ENCODE results near the gene IMPG2. TPM values are rescaled to one million over a fixed set of nuclear protein-coding genes. Genes with fewer than 3 reads are reported as not detected.

Gene IMPG2
- total RNA-seq, 1 experiment from 2014 or later: 0.04 TPM

GRCh38 chr3:101273156-101273555 lies 47.2 kb downstream of the IMPG2 start:
- Histone ChIP-seq H2BK15ac (ENCODE audit: low read depth, low read length) (no peak overlapping the region), H3K79me1 (ENCODE audit: insufficient read depth, low read depth, low read length, poor library complexity, severe bottlenecking) (no peaks in the 10 kb centered on the region), H2AFZ (ENCODE audit: low read length) (no peak overlapping the region), H3T11ph (ENCODE audit: low read length) (no peak overlapping the region), H2BK12ac (ENCODE audit: insufficient read length, low read depth, low read length) (no peak overlapping the region), H3K27me3 (ENCODE audit: insufficient read depth, low read length) (peaks cover 28% of the 10 kb centered on the region), H2BK20ac (ENCODE audit: low read depth, low read length, poor library complexity, severe bottlenecking) (no peak overlapping the region), H2BK120ac (ENCODE audit: low read depth, low read length, poor library complexity, severe bottlenecking) (no peak overlapping the region), H3K23ac (ENCODE audit: insufficient read length, low read depth, low read length) (no peak overlapping the region), H3K27ac (ENCODE audit: insufficient read length, low read depth, low read length) (no peak overlapping the region), H4K5ac (ENCODE audit: insufficient read length, low read depth, low read length) (no peak overlapping the region), H3K4ac (ENCODE audit: low read depth, low read length) (no peak overlapping the region), H3K4me1 (ENCODE audit: insufficient read depth, low read length) (no peaks in the 10 kb centered on the region; the same call in 1 of the 2 replicates), H3K18ac (ENCODE audit: insufficient read length, low read depth, low read length) (no peak overlapping the region), H3K4me2 (ENCODE audit: insufficient read depth, insufficient read length, low read length) (no peak overlapping the region), H3K23me2 (ENCODE audit: insufficient read length, low read depth, low read length, poor library complexity, severe bottlenecking) (no peaks in the 10 kb centered on the region), H3K79me2 (ENCODE audit: insufficient read depth, low read length) (no peaks in the 10 kb centered on the region), H4K8ac (replicated peaks; ENCODE audit: insufficient read length, low read depth, low read length) (no peak overlapping the region), H4K91ac (ENCODE audit: insufficient read length, low read depth, low read length) (no peak overlapping the region), H3K14ac (ENCODE audit: insufficient read depth, low read length) (no peak overlapping the region), H4K20me1 (ENCODE audit: control insufficient read depth, insufficient read depth, insufficient read length) (no peaks in the 10 kb centered on the region), H3K9me3 (ENCODE audit: control insufficient read depth, low read depth, low read length) (no peaks in the 10 kb centered on the region), H3K56ac (ENCODE audit: insufficient read length, low read depth, low read length) (no peak overlapping the region), H2AK5ac (ENCODE audit: insufficient read length, low read length) (no peak overlapping the region), H3K9ac (ENCODE audit: extremely low read depth, insufficient read length, low read length) (no peak overlapping the region), H2BK5ac (ENCODE audit: insufficient read length, low read length) (no peak overlapping the region)
- no peak for TF ChIP-seq CTCF (conservative IDR thresholded peaks at IDR 0.05)
- peaks cover 9 to 10% of the 10 kb centered on the region in 2 experiments for H3K4me1 Mint-ChIP-seq
- peaks cover 91% of the 10 kb centered on the region for H3K27me3 Mint-ChIP-seq (ENCODE audit: low read depth)
- DNase-seq: no peak
- no peak overlapping the region for H3K4me3 Mint-ChIP-seq
- no peaks in the 10 kb centered on the region for H3K36me3 Mint-ChIP-seq (ENCODE audit: insufficient read depth in 1 of 3, low read depth in 3 of 3)
- H3K27ac Mint-ChIP-seq: no peak overlapping the region
- peaks cover 0 to 3% of the 10 kb centered on the region in 2 experiments; a peak in 2 of 5 replicates for H3K9me3 Mint-ChIP-seq

Measured in H9 (cell line).